Mesodermal cell (in vitro differentiated cells): ENCODE results near the gene TADA3.
A peak's percentile ranks its signal among the peaks of the same experiment; 100 is the strongest.

ENCODE experiments used
- H3K27ac ChIP-seq: 2 replicates; pipeline ENCODE4 v1.7.0; 2013; ENCODE audit warnings: mild to moderate bottlenecking, low read depth, low read length, moderate library complexity; ENCODE audit not compliant: severe bottlenecking
- H3K36me3 ChIP-seq: 2 replicates; pipeline ENCODE4 v1.7.1; 2013; ENCODE audit warnings: mild to moderate bottlenecking, low read length, moderate library complexity; ENCODE audit not compliant: control insufficient read depth, insufficient read depth
- H3K4me1 ChIP-seq: one replicate; pipeline ENCODE4 v1.7.1; 2013; ENCODE audit warnings: mild to moderate bottlenecking, low read length; ENCODE audit not compliant: insufficient read depth, control insufficient read depth, poor library complexity, severe bottlenecking
- H3K4me3 ChIP-seq: 2 replicates; pipeline ENCODE4 v1.7.0; 2013; ENCODE audit warnings: low read length, control low read depth, mild to moderate bottlenecking; ENCODE audit not compliant: insufficient read depth, poor library complexity, severe bottlenecking; ENCODE audit errors: extremely low read depth
- H3K9me3 ChIP-seq: 2 replicates; pipeline ENCODE4 v1.7.1; 2013; ENCODE audit warnings: mild to moderate bottlenecking, low read length, moderate library complexity; ENCODE audit not compliant: control insufficient read depth
- WGBS, 2 experiments: methylation state at CpG; one replicate each; pipeline ENCODE4 v1.1.5; 2013; ENCODE audit warnings: missing lambda C conversion rate in 2 of 2; ENCODE audit not compliant: insufficient coverage in 2 of 2; 5-methylcytosine and 5-hydroxymethylcytosine counted together

TADA3 gene

DNA sequence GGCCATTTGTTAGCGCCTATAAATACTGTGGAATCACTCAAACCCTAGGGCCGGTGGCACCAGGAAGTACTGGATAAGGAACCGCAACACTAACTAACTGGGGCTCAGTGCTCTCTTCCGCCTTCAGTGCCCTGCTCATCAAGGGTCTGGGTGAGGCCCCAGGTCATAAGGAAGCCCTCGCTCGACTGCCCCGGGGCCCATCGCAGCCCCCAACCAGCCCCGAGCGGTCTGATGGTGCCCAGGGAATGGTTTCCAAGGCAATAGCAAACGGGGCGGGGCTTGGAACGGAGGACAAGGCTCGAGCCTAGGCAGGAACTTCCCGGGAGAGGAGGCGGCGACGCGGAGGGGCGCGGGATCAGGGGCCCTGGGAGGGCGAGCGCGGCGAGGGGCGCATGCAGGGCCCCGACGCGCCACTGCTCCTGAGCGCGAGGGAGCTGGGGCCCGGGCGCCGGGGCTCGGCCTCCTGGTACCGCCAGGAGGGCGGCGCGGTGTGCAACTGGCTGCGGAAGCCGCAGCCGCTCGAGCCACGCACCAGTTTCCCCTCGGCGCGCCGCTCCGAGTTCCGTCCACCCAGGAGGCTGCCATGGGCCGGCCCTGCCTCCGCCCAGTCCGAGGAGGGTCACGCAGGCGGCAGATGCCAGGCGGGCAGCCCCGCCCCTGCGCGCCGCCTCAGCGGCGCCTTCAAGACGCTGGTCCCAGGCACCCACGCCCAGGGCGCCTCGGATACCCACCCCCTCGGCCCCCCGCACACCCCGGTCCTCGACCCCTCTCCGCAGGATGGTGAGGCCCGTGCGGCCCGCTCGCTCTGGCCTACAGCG lies 17.6 kb upstream of the TADA3 start, which contains the start of gene TTLL3:
Gene TTLL3, plus strand, starts transcription at position 648 of the 818 bp plus-strand sequence. CDS start 400 bp downstream, outside the sequence.
- Histone ChIP-seq H3K4me1 (peaks cover 11% of the 10 kb centered on the region), H3K27ac (peak within 1 kb of the TSS; percentile 81), H3K36me3 (peaks cover 41% of the 10 kb centered on the region), H3K9me3 (no peaks in the 10 kb centered on the region), H3K4me3 (peak within 1 kb of the TSS; percentile 47)
- 3 to 4% methylated on average over 55 to 68 of the region's 76 CpGs for WGBS, 2 experiments

DNA sequence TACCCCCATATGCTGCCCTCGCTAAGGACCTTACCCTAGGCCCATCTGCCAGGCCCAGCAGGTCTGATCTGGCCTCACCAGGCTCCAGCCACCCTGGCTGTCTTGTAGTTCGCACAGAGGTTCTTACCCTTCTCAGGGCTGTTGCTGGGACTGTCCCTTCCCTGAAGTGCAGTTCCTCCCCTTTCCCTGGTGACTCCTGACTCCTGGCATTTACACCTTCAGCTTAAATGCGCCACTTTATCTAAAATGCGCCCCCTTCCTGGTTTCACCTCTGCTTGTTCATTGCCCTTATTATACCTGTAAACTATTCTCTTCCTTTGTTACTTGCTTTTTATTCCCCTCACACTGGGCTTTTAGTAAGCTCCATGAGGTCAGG lies 17.0 kb upstream of the TADA3 start:
- H3K4me1 ChIP-seq, result peaks cover 11% of the 10 kb centered on the region
- peak overlapping the region; percentile 47 for H3K4me3 ChIP-seq
- no peaks in the 10 kb centered on the region for H3K9me3 ChIP-seq
- H3K27ac ChIP-seq, result peak overlapping the region; percentile 81
- peaks cover 47% of the 10 kb centered on the region for H3K36me3 ChIP-seq
- 81 to 84% methylated on average over 3 to 4 of the region's 4 CpGs for WGBS, 2 experiments

DNA sequence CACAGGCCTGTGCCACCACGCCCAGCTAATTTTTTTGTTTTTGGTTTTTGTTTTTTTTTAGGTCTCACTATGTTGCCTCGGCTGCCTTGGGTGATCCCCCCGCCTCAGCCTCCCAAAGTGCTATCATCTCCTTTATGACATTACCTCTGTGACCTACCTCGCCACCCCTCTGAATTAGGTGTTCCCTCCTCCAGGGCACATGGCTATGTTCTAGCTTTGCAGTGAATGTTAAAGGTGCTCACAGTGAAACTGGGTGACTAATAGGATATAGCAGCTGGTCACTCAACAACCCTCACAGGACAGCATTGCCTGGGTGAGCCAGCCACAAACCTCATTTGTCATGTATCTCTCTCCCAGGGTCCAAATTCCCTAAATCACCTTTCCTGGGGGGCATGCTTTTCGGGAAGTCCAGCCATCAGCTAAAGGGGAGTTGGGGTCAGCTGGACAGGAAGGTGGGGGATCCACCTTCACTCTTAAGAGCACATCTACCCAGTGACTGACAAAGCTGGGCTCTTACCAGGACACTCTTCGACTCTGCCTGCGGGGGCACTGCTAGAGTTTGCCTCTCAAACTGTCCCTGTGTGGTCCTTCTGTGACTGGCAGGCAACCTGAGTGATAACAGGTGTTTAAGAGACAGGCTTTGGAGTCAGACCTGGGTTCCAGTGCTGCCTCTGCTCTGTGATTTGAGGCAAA lies 16.2 kb upstream of the TADA3 start:
- 81 to 93% methylated on average over 4 to 6 of the region's 7 CpGs for WGBS, 2 experiments
- no peak overlapping the region for H3K4me3 ChIP-seq
- peaks cover 54% of the 10 kb centered on the region for H3K36me3 ChIP-seq
- H3K9me3 ChIP-seq, result no peaks in the 10 kb centered on the region
- peaks cover 11% of the 10 kb centered on the region for H3K4me1 ChIP-seq
- peak overlapping the region; percentile 81 for H3K27ac ChIP-seq

DNA sequence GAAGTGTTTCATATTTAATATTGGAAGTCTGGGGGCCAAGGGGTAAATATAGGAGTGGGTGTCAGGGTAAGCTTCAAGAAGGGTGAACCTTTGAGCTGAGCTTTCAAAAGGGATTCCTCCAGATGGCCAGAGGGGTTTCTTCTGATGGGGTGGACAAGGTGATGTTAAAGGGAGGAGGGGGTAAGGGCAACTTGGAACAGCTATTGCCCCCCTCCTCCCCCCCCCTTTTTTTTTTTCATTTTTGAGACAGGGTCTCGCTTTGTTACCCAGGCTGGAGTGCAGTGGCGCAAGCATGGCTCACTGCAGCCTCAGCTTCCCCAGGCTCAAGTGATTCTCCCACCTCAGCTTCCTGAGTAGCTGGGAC lies 15.7 kb upstream of the TADA3 start:
- no peak overlapping the region for H3K27ac ChIP-seq

DNA sequence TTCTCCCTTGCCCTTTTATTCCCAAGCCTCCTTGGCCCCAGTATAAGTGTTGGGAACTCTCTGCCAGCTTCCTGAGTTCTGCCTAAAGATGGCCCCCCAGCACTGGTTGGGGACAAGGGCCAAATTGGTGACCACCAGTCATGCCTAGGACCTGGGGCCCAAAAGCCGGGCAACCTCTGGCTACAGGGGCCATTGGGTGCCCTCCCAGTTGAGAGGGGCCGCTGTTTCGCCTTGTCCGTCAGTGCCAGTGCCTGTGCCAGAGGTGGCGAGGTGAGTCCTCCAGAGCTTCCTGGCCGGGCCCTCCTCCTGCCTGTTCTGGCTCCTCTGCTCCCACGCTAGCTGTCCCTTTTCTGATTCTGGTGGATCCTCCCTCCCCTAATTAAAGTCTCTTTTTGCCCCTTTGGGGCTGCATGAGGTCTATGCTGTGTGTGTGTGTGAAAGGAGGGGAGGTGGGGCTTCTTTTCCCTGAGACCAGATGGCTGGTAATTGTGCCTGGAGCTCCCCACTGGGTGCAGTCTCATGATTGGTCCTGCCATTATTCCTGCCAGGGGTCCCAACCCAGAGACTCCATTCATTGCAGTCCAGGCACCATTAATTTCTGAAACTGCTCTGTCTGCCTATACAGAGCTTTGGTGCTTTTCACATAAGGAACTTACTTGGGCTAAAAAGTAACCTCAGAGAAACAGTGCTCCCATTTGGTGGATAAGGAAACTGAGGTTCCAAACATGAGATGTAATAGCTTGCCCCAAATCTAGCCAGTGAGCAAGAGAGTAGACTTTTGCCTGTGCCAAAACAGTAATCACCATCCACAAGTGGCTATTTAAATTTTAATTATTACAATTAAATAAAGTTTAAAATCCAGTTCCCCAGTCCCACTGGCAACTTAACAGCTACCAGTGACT lies 14.7 kb upstream of the TADA3 start:
- WGBS, 2 experiments, result 94 to 97% methylated on average over 5 to 6 of the region's 7 CpGs
- Histone ChIP-seq H3K4me1 (peaks cover 13% of the 10 kb centered on the region), H3K9me3 (no peaks in the 10 kb centered on the region), H3K36me3 (peaks cover 63% of the 10 kb centered on the region), H3K4me3 (no peak overlapping the region), H3K27ac (no peak overlapping the region)

More for the DNA sequence above, 15.7 kb upstream of the TADA3 start:
- Histone ChIP-seq H3K4me1 (peaks cover 13% of the 10 kb centered on the region), H3K36me3 (peaks cover 57% of the 10 kb centered on the region), H3K9me3 (no peaks in the 10 kb centered on the region), H3K4me3 (no peak overlapping the region)
- WGBS, 2 experiments, result no CpG with 5 or more reads among the region's 2 CpGs

DNA sequence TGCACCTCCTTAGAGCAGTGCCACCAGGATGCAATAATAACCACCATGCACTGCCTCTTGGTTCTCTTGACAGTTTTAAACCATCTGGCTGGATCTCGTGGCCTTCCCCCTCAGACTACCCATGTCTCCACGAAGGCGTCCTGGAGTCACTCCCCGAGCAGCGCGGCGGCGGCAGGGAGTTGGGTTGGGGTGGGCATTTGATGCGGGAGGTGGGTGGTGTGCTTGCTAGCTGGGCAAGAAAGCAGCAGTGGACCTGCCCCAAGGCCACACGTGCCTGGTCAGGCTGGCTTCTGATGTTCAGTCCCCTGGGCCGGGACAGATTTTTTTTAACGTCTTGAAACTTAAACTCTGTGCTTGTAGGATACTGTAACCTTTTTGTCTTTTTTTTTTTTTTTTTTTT lies 13.9 kb upstream of the TADA3 start:
- Histone ChIP-seq H3K4me1 (peaks cover 13% of the 10 kb centered on the region), H3K27ac (no peak overlapping the region), H3K9me3 (no peaks in the 10 kb centered on the region), H3K4me3 (no peak overlapping the region), H3K36me3 (peaks cover 71% of the 10 kb centered on the region)
- 95 to 100% methylated on average over 2 to 9 of the region's 12 CpGs for WGBS, 2 experiments

DNA sequence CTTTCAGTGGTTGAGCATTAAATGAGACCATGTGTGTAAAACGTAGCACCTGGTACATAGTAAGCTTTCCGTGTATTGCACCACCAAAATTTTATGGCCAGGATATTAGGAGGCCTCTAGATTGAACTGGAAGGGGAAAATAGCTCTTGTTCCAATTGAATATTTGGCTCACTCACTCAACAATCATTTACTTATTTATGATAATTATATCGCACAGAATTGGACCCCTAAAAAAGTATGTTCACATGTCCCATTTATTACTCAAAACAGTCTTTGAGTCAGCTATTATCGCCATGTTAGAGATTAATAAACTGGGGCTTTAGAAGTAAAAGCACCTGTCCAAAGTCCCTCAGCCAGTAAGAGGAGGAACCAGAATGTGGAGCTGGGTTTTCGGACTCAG lies 12.7 kb upstream of the TADA3 start:
- no peaks in the 10 kb centered on the region for H3K9me3 ChIP-seq

DNA sequence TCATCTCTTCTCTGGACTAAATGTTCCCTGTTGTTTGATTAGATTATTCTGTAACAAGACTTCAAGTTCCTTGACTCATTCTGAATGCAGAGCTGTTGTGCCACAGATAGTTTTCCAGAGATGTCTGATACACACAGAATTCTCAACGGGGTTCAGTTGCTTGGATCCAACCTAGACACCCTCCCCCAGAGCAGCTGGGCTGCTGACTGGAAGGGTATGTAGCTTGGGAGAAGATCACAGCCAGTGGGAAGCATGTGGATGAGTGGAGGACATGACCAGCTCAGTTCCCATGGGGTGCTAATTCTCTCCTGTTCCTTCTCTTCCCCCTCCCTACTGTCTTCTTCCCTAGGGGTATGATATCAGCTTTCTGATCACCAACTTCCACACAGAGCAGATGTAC lies 11.2 kb upstream of the TADA3 start:
- H3K4me3 ChIP-seq, result no peak overlapping the region
- WGBS, 2 experiments, result no CpG with 5 or more reads among the region's 1 CpG
- peaks cover 95% of the 10 kb centered on the region for H3K36me3 ChIP-seq
- H3K27ac ChIP-seq, result no peak overlapping the region
- no peaks in the 10 kb centered on the region for H3K9me3 ChIP-seq
- peaks cover 8% of the 10 kb centered on the region for H3K4me1 ChIP-seq

More for the DNA sequence above, 12.7 kb upstream of the TADA3 start:
- no peak overlapping the region for H3K27ac ChIP-seq
- H3K4me3 ChIP-seq, result no peak overlapping the region
- peaks cover 81% of the 10 kb centered on the region for H3K36me3 ChIP-seq
- WGBS, 2 experiments, result 95 to 100% methylated on average over 3 to 4 of the region's 5 CpGs
- H3K4me1 ChIP-seq, result peaks cover 13% of the 10 kb centered on the region

DNA sequence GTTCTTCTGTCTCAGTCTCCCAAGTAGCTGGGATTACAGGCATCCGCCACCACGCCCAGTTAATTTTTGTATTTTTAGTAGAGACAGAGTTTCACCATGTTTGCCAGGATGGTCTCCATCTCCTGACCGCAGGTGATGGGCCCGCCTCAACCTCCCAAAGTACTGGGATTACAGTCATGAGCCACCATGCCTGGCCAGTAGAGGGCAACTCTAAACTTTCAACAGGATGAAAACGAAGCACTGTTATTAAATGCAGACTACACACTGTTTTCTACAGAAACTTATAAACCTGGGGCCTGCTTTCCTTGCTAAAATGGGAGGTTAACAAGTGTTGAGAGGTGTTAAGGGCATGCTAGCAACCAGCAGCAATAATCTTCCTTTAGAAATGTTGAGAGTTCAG lies 8.3 kb upstream of the TADA3 start:
- Histone ChIP-seq H3K27ac (no peak overlapping the region), H3K9me3 (no peaks in the 10 kb centered on the region), H3K4me3 (no peak overlapping the region), H3K4me1 (peaks cover 2% of the 10 kb centered on the region), H3K36me3 (peaks cover 96% of the 10 kb centered on the region)
- 97 to 100% methylated on average over 4 of the region's 5 CpGs for WGBS, 2 experiments

DNA sequence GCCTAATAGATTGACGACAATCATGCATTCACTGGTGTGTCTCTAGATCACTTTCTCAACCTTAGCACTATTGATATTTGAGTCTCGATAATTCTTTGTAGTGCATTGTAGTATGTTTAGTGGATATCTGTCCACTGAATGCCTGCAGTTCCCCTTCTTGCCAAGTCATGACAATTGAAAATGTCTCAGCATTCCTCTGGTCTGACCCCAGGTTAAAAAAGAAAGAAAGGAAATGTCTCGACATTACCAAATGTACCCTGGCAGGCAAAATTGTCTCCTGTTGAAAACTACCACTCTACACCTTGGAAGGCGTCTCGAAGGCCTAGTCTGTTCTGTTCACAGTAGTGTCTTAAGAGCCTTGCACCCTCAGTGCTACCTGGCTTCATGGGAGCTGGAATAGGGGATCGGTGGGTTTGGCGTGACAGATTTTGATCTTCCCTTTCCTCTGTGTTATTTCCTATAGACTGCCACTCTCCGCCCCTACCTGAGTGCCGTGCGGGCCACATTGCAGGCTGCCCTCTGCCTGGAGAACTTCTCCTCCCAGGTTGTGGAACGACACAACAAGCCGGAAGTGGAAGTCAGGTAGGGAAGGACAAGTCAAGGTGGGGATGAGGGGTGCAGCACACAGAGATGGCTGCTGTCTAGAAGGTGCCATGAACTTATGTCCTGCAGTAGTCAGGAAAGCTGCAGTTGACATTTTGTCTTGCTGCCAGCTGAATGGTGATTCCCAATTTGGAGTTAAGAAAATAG lies 5.1 kb upstream of the TADA3 start:
- no peak overlapping the region for H3K27ac ChIP-seq
- WGBS, 2 experiments, result 81 to 96% methylated on average over 7 to 10 of the region's 12 CpGs
- H3K36me3 ChIP-seq, result peaks cover 82% of the 10 kb centered on the region
- no peaks in the 10 kb centered on the region for H3K4me1 ChIP-seq
- no peak overlapping the region for H3K4me3 ChIP-seq
- no peaks in the 10 kb centered on the region for H3K9me3 ChIP-seq
